CD1c-positive myeloid dendritic cell (primary cell): ENCODE results near the gene SELENOV.
"Not testable (repeated sequence)": the region's sequence is repeated elsewhere in the genome, so short reads cannot be mapped to it uniquely, and the experiment has no call there.

Experiments used
- DNase-seq: peaks from one replicate; pipeline ENCODE4 v3.0.0-alpha.2; 2016; ENCODE audit errors: extremely low spot score

SELENOV gene

GRCh38 chr19:39514840-39515550 lies at the start of gene SELENOV:
TSS of gene SELENOV (plus strand) at chr19:39515139. CDS start at chr19:39515213, 74 bp downstream.
- DNase-seq: no peak

- no peak for DNase-seq
These were observed 48.8 kb upstream of the SELENOV start for GRCh38 chr19:39465956-39466747.

DNA sequence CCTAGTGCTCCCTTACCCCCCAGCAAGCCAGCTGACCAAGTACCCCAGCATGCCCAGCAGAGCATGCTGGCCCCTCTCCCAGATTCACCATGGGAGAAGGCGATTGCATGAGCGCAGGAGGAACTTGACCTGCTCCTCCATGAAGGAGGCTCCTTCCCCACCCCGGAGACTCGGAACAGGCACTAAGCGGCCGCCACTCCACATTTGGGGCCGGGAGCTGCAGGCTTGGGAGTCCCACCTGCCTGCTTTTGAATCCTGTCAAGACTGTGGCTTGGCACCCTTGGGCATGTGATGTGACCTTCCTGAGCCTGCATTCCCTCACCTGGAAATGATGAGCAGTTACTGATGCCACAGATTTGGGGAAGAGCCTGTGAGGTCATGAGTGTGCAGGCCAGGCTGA lies 47.0 kb upstream of the SELENOV start:
- no peak for DNase-seq

DNA sequence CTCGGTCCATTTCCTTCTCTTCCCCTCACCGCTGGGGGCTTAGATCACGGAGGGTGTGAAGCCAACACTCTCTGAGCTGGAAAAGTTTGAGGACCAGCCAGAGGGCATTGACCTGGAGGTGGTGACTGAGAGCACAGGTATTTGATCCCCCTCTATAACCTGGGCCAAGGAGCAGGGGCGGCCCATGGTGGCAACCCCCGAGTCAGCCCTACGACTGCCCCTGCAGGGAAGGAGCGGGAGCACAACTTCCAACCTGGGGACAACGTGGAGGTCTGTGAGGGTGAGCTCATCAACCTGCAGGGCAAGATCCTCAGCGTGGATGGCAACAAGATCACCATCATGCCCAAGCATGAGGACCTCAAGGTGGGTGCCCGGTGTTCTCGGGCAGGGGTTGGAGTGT lies 45.9 kb upstream of the SELENOV start:
- no peak for DNase-seq

DNA sequence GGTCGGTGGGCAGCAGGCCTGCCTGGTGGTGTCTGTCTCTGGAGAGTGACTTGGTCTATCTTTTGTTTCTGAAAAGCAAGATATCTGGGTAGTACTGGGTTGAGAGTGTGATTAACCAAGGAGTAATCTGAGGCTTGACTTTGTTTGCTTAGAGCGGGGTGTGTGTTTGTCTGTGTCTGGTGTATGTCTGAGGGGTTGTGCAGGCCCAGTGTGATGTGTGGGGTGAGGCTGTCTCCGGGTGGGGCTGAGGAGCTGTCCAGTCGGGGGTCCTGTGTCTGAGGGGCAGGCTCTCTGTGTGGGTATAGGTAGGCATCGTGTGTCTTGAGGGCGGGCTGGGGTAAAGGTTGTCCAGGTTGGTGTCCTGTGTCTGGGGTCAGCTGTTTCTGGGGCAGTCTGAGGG lies 45.4 kb upstream of the SELENOV start:
- no peak for DNase-seq

DNA sequence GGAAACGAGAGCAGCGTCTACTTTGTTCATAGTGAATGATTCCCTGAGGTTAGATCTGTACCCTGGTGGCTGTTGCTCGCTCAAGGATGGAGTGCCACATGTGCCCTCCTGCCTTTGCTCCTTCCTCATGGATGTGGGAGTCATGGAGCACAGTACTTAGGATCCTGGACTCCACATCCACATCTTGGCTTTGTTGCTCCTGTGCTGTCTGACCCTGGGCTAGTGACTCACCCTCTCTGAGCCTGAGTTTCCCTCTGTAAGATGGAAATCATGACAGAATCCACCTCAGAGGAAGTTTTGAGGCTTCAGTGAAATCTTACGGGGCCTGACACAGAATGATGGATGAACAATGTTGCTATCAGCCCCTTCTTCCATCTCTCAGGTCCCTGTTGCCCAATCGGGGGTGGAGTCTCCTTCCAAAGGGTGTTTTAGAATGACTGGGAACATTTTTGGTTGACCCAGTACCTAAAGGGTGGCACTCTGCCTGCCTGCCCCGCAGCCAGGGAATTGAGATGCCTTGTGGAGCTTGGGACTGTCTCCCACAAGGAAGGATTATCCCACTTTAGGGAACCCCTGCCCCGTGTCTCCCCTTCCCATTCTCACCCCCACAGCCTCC lies 44.1 kb upstream of the SELENOV start:
- DNase-seq: no peak

GRCh38 chr19:39471756-39472536 lies 43.0 kb upstream of the SELENOV start:
- no peak for DNase-seq

DNA sequence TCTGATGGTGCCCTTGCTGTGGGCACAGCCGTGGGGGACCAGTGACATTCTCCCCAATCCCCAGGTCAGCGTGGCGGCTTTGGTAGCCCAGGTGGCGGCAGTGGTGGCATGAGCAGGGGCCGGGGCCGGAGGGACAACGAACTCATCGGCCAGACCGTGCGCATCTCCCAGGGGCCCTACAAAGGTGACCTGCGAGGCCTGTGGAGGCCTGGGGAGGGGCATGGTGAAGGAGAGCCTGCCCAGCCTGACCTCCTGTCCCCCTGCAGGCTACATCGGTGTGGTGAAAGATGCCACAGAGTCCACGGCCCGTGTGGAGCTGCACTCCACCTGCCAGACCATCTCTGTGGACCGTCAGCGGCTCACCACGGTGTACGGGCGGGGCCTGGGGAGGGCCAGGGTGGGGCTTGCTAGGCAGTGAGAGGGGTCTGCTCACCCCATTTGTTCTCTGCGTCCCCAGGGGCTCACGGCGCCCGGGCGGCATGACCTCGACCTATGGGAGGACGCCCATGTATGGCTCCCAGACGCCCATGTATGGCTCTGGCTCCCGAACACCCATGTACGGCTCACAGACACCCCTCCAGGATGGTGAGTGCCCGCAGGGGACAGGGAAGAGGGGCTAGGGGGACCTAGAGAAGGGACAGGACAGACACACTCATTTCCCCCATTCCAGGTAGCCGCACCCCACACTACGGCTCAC lies 42.0 kb upstream of the SELENOV start:
- no peak for DNase-seq

- no peak for DNase-seq
These were observed 41.4 kb upstream of the SELENOV start for GRCh38 chr19:39473443-39473960.

DNA sequence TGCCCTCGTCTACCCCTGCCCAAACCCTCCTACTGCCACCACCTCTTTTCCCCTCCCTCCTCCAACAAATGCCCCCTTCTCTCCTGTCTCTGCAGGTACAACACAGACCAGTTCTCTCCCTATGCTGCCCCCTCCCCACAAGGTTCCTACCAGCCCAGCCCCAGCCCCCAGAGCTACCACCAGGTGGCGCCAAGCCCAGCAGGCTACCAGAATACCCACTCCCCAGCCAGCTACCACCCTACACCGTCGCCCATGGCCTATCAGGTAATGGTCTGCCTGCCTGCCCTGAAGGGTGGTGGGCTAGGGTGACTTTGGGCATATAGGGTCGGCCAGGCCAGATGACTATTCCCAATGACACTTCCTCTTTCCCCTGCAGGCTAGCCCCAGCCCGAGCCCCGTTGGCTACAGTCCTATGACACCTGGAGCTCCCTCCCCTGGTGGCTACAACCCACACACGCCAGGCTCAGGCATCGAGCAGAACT lies 40.8 kb upstream of the SELENOV start:
- DNase-seq: peak; percentile 58

DNA sequence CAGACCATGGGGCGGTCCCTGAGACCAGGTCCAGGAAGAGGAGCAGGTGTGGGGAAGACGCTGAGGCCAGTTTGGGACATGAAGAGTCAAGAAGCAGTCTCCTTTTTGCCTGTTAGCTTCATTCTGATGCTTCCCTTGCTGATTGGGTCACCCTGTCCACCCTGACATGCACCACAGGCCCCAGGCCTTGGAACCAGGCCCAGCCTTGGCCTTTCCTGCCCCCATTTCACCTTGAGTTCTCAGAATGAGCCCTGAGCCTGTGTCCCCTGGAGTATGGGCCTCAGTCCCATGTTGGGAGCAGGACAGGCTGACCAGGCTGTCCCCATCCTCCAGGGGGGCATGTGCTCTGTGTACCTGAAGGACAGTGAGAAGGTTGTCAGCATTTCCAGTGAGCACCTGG lies 39.2 kb upstream of the SELENOV start:
- DNase-seq: no peak

- not testable (repeated sequence) for DNase-seq
These were observed 35.6 kb upstream of the SELENOV start for GRCh38 chr19:39479319-39479801.

DNA sequence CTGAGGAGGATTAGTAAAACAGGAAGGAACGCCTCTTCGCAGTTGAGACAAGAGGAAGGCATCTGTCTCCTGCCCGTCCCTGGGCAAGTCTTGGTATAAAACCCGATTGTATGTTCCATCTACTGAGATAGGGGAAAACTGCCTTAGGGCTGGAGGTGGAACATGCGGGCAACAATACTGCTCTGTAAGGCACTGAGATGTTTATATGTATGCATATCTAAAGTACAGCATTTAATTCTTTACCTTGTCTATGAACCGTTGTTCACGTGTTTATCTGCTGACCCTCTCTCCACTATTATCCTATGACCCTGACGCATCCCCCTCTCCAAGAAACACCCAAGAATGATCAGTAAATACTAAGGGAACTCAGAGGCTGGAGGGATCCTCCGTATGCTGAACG lies 35.0 kb upstream of the SELENOV start:
- peak; percentile 15 for DNase-seq

DNA sequence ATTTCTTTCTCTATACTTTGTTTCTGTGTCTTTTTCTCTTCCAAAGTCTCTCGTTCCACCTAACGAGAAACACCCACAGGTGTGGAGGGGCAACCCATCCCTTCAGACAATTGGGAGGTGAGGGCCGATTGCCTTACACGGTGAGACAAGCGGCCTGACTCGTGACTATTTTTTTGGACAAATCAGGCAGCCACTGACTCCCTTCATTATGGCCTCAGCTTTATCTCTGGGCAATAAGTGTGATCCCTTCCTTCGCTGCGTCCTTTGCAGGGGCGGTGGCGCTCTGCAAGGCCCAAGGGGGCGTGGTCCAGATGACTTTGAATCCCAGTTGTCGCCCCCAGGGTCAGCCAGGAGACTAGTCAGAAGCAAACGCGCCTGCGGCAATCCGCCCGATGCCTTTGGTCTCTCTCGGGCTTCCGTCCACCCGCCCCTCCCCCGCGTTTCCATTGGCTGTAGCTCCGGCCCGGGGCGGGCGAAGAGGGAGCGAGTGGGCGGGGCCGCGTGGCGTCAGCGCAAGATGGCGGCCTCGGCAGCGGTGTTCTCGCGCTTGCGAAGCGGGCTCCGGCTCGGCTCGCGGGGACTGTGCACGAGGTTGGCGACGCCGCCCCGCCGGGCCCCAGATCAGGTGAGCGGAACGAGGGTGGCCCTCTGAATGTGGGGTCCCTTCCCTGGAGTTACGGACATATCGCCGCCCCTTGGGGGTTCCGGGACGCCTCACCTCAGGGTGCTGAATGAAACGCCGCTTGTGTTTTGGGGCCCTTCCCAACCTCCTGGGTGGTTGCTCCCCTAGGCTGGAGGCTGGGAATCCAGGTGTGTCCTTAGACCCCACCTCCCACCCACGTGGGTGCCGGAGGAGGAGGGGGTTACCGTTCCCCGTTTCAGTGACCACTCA lies 34.4 kb upstream of the SELENOV start, which contains the start of gene TIMM50:
TSS of gene TIMM50 (plus strand) at position 502 of the 892 bp plus-strand sequence. CDS start at position 518, 16 bp downstream.
- DNase-seq: peak; percentile 98

GRCh38 chr19:39481229-39481545 lies 33.8 kb upstream of the SELENOV start:
- DNase-seq: peak; percentile 9

GRCh38 chr19:39481676-39482075 lies 33.3 kb upstream of the SELENOV start:
- no peak for DNase-seq

DNA sequence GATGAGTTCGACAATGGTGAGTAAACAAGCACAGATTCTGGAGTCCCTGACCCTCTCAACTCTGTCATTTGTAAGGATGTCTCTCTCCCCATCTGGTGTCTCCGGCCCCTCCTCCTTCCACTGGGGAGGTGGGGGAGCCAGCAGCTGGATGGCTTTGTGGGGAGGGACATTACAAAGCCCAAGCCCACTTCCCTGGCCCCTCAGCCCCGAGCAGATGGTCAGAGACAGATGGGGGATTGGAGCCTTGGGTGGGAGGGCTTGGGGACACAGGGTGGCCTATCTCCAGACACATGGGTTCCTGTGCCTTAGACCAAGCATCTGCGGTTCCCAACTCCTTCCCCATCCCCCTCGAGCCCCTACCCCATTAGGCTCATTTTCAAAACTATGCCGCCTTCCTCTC lies 31.8 kb upstream of the SELENOV start:
- no peak for DNase-seq

DNA sequence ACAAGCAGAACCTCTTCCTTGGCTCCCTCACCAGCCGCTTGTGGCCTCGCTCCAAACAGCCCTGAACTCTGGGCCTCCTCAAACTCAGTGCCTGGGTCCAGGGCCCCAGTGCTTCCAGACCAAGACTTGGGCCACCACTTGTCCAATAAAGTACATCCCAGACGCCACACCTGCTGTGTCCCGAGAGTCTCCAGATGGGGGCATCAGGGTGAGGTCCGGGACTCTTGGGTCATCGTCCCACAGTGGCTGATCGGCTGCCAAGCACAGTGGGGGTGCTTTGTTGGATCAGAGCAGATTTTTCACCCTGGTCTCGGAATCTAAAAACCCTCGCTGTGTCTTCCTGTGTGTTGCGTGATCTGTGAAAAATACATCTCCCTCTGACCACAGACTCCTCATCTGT lies 25.2 kb upstream of the SELENOV start:
- DNase-seq: no peak

- DNase-seq: no peak
These were observed 22.7 kb upstream of the SELENOV start for GRCh38 chr19:39492225-39492624.

GRCh38 chr19:39492788-39493187 lies 22.2 kb upstream of the SELENOV start:
- DNase-seq: no peak
